Measurements from ENCODE around the gene COL27A1.

COL27A1 gene

GRCh38 chr9:114166614-114167572 lies 11.6 kb downstream of the COL27A1 start (continued):
- TF ChIP-seq ZNF280D (tag by site-specific recombination; IDR thresholded peaks at IDR 0.05), result no peak
- TF ChIP-seq YY1 (tag by site-specific recombination; IDR thresholded peaks at IDR 0.05), result no peak

- CTCF ChIA-PET, result no interaction called here
- Histone ChIP-seq H3K9me3 (ENCODE audit: control insufficient read depth, insufficient read depth, low read depth, low read length) (no peaks in the 10 kb centered on the region), H3K36me3 (ENCODE audit: control insufficient read depth in 2 of 2, insufficient read depth in 1 of 2, low read length in 2 of 2) (no peaks in the 10 kb centered on the region; a peak in 1 of 3 replicates), H3K27ac (ENCODE audit: extremely low read depth, low read depth, low read length) (no peak overlapping the region), H3K4me3 (ENCODE audit: low read depth, low read length) (no peak overlapping the region), H3K4me1 (ENCODE audit: control insufficient read depth, insufficient read depth, low read length) (no peaks in the 10 kb centered on the region)
- POLR2A ChIA-PET, result no interaction called here
- TF ChIP-seq SETDB1 (IDR thresholded peaks at IDR 0.05; ENCODE audit: insufficient read length, low read length) (no peak), ZNF621 (tag by site-specific recombination; IDR thresholded peaks at IDR 0.05) (no peak), PRDM2 (tag by site-specific recombination; IDR thresholded peaks at IDR 0.05; ENCODE audit: borderline replicate concordance) (no peak), OVOL3 (tag by site-specific recombination; IDR thresholded peaks at IDR 0.05) (no peak), EGR2 (tag by site-specific recombination; IDR thresholded peaks at IDR 0.05; ENCODE audit: low read depth) (no peak), ZNF23 (tag by site-specific recombination; IDR thresholded peaks at IDR 0.05; ENCODE audit: borderline replicate concordance) (no peak), ZNF292 (tag by site-specific recombination; IDR thresholded peaks at IDR 0.05; ENCODE audit: borderline replicate concordance, low read depth) (no peak), ZBTB11 (tag by site-specific recombination; conservative IDR thresholded peaks at IDR 0.05; ENCODE audit: low read depth) (no peak), ZBTB10 (tag by site-specific recombination; IDR thresholded peaks at IDR 0.05) (no peak), ZNF449 (tag by site-specific recombination; IDR thresholded peaks at IDR 0.05) (no peak), ZNF658 (tag by site-specific recombination; IDR thresholded peaks at IDR 0.05) (no peak), SP7 (tag by site-specific recombination; IDR thresholded peaks at IDR 0.05) (no peak), ZBTB6 (tag by site-specific recombination; IDR thresholded peaks at IDR 0.05) (no peak)
Measured at GRCh38 chr9:114167591-114168091, 12.3 kb downstream of the COL27A1 start.

All from HEK293 (cell line).